HG02852 (cell line): ENCODE measurements around the gene WNT8B.
A peak's percentile ranks its signal among the peaks of the same experiment; 100 is the strongest.

Source experiments
- ATAC-seq: cut with Tn5 transposase; IDR thresholded peaks from one replicate; pipeline ENCODE4 v1.9.1; 2021; ENCODE audit warnings: mild to moderate bottlenecking, moderate library complexity; ENCODE audit not compliant: unreplicated experiment

The WNT8B gene

DNA sequence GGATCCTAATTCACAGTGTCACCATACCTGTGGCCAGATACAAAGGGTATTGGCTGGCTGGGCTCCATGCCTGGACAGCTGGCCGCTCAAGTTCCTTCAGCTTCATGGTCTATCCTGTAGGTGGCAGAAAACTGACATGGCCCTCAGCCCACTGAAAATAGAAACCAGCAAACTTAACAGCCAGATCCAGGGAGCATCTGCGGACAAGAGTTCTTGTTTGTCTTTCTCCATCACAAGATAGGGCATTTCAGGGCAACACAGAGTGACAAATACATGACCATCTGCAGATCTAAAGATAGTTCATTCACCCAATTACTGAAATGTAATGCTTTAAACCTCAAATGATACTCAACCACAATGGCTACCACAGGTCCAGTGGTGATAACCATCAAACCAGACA, 54.0 kb downstream of the WNT8B start:
- ATAC-seq = no peak

- ATAC-seq = no peak
Measured at GRCh38 chr10:100518761-100519241, 56.0 kb downstream of the WNT8B start.

DNA sequence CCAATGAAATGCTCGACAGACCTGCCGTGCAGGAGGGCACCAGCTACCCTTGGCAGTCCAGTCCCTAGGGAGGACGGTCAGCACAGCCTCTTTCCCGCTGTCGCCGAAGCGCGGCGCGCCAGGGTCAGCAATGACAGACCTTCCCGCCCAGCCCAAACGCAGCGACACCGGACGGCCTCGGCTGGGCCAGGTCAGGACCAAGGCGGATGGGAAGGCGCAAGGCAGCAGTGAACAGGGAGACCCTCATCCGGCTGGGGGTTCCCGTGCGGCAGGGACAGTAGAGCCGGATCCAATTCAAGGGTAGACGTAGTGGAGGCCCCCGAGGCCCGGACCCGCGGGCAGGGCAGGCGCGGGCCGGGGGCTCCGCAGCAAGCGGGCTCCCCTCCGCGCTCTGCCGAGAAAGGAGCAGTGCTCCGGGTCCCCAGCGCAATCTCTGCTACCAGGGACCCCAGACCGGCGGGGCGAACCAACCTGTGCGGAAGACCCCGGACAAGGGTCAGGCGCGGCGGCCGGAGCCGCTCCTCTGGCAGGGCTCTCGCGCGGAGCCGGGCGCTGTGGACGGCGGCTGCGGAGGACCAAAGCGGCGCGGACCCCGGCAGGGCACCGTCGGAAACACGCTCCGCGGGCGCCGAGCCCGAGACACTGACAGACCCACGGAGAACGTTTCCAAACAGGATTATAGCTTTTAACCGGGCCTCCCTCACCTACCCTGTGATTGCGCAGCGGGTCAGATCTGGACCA, 56.7 kb downstream of the WNT8B start, which contains the start of gene SEC31B:
SEC31B (minus strand) TSS at position 551 of the 741 bp plus-strand sequence. CDS start 2,909 bp downstream, outside the sequence.
- no peak for ATAC-seq

DNA sequence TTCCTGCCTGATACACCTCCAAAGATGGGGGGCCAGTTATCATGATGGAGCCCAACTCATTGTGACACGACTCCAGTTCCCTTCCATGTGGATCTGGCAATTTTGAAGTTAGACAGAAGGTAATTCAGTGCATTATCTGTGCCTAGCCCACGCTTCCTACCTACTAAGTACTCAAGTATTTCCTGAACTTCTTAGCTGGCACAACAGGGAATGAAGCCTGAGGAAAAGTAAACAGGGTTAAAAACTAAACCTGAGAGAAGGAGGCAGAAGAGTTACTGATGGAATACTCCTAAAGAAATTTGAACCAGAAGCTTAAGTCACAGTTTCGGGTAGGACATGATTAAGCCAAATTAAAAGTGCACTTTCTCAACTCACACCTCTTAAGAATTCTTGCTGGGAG, 58.0 kb downstream of the WNT8B start:
- no peak for ATAC-seq

GRCh38 chr10:100522107-100522801, 59.4 kb downstream of the WNT8B start:
- ATAC-seq = no peak

DNA sequence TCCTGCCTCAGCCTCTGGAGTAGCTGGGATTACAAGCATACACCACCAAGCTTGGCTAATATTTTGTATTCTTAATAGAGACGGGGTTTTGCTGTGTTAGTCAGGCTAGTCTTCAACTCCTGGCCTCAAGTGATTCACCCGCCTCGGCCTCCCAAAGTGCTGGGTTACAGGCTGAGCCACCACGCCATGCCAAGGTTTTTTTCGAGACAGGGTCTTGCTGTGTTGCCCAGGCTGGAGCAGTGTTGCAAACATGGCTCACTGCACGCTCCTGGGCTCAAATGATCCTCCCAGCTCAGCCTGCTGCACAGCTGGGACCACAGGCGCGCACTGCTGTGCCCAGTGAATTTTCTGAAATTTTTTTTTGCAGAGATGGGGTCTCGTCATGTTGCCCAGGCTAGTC, 60.1 kb downstream of the WNT8B start:
- ATAC-seq = no peak

DNA sequence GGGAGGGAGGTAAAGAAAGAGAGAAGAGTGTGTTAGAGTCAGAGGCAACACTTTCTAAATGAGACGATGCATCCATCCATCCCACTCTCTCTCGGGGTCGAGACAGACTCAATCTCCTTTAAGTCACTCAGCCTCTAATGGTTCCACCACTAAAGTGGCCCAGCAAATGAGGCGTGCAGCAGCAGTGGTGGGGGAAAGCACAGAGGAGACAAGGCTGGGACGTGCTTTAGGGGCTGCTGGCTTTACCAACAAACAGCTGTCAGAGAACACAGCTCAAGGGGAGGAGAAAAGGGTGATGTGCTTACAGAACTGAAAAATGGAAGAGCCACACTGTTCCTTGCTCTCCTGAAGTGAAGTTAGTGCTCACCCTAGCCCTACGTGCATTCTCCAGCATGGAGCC, 61.4 kb downstream of the WNT8B start:
- no peak for ATAC-seq

- ATAC-seq = no peak
Measured at GRCh38 chr10:100524638-100525037, 61.8 kb downstream of the WNT8B start.

DNA sequence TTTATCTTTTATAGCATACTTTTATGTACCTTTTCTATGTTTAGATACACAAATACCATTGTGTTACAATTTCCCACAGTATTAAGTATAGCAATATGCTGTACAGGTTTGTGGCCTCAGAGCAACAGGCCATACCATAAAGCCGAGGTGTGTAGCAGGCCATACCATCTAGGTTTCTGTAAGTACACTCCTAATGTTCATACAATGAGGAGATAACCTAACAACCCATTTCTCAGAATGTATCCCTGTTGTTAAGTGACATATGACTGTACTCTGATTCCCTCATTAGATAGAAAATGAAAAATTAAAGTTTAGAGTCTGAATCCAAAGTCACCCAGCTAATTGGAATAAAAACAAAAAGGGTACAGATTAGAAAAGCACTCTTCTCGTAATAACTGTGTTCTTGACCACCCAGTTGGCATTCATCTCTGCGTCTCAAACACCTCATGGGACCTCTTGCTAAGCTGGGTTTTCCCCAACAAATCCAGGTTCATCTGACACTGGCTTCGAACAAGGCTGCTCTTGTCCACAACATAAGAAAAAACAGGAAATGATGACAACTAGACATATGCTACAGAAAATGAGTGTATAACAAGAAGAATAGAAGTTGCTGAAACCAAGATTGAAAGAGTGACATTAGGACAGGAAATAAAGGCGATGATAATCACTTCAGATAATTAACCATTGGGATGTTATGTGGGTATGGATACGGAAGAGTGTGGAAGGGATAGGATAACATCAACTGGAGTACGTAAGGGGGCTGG, 65.5 kb downstream of the WNT8B start:
- no peak for ATAC-seq

DNA sequence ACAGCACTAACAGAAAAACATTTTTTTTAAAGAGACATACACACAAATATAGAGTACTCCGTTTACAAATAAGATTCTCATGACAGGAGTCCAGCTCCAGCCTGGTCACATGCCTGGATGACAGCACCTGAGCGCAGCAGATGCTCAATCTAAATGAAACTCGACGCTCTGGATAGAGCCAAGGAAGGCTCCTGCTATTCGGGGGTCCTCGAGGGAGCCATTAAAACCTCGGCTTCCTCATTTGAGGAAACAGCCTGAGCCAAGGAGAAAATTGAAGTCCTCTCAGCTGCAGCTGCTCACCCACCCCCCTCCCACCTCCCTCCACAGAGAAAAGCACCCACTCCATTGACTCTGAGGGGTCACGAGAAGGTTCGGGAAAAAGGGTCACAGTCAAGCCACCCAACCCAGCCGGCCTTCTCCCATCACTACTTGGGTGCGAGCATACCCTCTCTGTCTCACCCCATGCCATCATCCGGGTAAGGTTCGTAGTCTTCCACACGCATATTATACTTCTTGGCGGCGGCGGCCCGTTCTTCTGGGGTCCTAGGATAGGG, 66.2 kb downstream of the WNT8B start:
- no peak for ATAC-seq

- peak; percentile 71 for ATAC-seq
Measured at GRCh38 chr10:100529475-100530298, 66.9 kb downstream of the WNT8B start, which contains the start of gene NDUFB8. Gene NDUFB8, minus strand, starts transcription at chr10:100529871. Its CDS starts 20 bp downstream, at chr10:100529851.

DNA sequence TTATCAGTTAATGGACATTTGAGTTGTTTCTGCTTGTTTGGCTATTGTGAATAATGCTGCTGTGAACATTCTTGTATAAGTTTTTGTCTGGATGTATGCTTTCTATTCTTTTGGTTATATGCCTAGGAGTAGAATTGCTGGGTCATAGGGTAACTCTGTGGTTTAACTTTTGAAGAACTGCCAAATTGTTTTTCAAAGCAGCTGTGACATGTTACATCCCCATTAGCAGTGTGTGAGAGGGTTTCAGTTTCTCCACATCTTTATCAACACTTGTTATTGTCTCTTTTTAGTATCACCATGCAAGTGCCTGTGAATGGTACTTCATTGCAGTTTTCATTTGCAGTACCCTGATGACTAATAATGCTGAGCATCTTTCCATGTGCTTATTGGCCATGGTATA, 69.0 kb downstream of the WNT8B start:
- ATAC-seq = no peak
